Naive B cell (primary cell): Measurements from ENCODE around the gene DUSP8. TPM values are rescaled to one million over a fixed set of nuclear protein-coding genes. Genes with fewer than 3 reads are reported as not detected.
"Not testable (repeated sequence)": the region's sequence is repeated elsewhere in the genome, so short reads cannot be mapped to it uniquely, and the experiment has no call there.

ENCODE experiments used
- ATAC-seq, 2 donors: fragments of 150-1000 bp; cut with Tn5 transposase; 2 replicates each; pipeline ENCODE4 v1.10.0; 2021; ENCODE audit warnings: low read depth in 2 of 2, mild to moderate bottlenecking in 2 of 2, moderate library complexity in 2 of 2
- DNase-seq: peaks from one replicate; pipeline ENCODE4 v3.0.0; 2022
- H3K27ac Mint-ChIP-seq, 6 donors: one replicate each; pipeline ENCODE4 v1.8.0; 2020 to 2022; ENCODE audit warnings: mild to moderate bottlenecking in 6 of 6, mixed read lengths in 6 of 6, moderate library complexity in 5 of 6, inconsistent platforms in 2 of 6
- H3K27me3 Mint-ChIP-seq, 3 donors: one replicate each; pipeline ENCODE4 v1.8.0; 2021 to 2022; ENCODE audit warnings: mixed read lengths in 3 of 3, mild to moderate bottlenecking in 1 of 3
- H3K36me3 Mint-ChIP-seq, 2 donors: one replicate each; pipeline ENCODE4 v1.8.0; 2020 to 2022; ENCODE audit warnings: mixed read lengths in 2 of 2, inconsistent platforms in 1 of 2, mild to moderate bottlenecking in 1 of 2
- H3K4me1 Mint-ChIP-seq, 3 donors: one replicate each; pipeline ENCODE4 v1.8.0; 2020 to 2022; ENCODE audit warnings: mixed read lengths in 3 of 3, inconsistent platforms in 1 of 3, mild to moderate bottlenecking in 1 of 3, moderate library complexity in 1 of 3
- H3K4me3 Mint-ChIP-seq, 8 donors: one replicate each; pipeline ENCODE4 v1.8.0; 2020 to 2022; ENCODE audit warnings: mild to moderate bottlenecking in 8 of 8, mixed read lengths in 8 of 8, moderate library complexity in 8 of 8, inconsistent platforms in 2 of 8
- H3K9me3 Mint-ChIP-seq, 7 donors: one replicate each; pipeline ENCODE4 v1.8.0; 2020 to 2022; ENCODE audit warnings: mixed read lengths in 7 of 7, mild to moderate bottlenecking in 5 of 7, inconsistent platforms in 2 of 7, moderate library complexity in 1 of 7
- polyA plus RNA-seq, 6 donors: library from polyadenylated mRNA; unstranded; fragments of 300-500 nt; fragmentation: Illumina TruSeq; gene quantifications; one replicate each; pipeline ENCODE4 v1.2.3, GENCODE V29; 2021; ENCODE audit warnings: low read depth in 6 of 6

DUSP8 gene
- polyA plus RNA-seq, 6 donors from 2014 or later: 0.05 to 0.09 (median 0.07) TPM; not detected in 3

DNA sequence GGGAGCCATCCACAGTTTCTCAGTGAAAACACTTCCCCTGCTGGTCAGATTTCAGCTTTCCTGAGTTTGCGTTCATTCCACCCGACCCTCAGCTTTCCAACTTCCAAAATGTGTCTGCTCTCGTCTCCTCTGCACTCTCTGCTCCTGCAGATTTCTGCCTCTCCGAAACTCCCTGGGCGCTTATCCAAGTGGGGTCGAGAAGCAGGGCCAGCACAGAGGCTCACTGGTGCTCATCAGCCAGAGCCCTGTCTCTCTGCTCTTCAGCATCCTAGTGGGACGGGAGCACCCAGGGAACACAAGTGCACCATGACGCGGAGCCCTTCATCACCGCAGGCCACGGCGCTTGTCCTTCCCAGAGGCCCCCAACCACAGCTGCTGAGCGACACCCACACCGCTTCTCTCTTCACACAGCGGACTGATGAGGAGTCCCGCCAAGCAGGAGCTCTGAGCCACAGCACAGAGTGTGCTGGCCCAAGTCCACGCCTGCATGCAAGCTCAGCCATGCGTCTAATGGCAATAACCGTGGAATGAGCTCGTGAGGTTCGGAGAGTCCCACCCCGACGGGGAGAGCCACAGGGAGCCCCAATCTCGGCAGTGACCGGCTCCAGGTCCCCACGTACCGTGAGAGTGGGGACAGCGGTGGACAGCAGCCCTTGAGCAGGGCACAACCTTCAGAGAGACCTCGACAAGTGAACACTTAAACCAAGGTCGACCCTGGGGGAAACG lies 57.6 kb downstream of the DUSP8 start:
- no peaks in the 10 kb centered on the region for H3K27me3 Mint-ChIP-seq
- no peaks in the 10 kb centered on the region for H3K36me3 Mint-ChIP-seq
- no peak overlapping the region for H3K4me3 Mint-ChIP-seq
- H3K9me3 Mint-ChIP-seq: no peaks in the 10 kb centered on the region
- no peak for DNase-seq
- H3K27ac Mint-ChIP-seq: peak overlapping the region in 2 of 6 donors; percentile 72 to 87
- peaks cover 46 to 71% (median 64%) of the 10 kb centered on the region in 3 donors for H3K4me1 Mint-ChIP-seq
- ATAC-seq: no peak

DNA sequence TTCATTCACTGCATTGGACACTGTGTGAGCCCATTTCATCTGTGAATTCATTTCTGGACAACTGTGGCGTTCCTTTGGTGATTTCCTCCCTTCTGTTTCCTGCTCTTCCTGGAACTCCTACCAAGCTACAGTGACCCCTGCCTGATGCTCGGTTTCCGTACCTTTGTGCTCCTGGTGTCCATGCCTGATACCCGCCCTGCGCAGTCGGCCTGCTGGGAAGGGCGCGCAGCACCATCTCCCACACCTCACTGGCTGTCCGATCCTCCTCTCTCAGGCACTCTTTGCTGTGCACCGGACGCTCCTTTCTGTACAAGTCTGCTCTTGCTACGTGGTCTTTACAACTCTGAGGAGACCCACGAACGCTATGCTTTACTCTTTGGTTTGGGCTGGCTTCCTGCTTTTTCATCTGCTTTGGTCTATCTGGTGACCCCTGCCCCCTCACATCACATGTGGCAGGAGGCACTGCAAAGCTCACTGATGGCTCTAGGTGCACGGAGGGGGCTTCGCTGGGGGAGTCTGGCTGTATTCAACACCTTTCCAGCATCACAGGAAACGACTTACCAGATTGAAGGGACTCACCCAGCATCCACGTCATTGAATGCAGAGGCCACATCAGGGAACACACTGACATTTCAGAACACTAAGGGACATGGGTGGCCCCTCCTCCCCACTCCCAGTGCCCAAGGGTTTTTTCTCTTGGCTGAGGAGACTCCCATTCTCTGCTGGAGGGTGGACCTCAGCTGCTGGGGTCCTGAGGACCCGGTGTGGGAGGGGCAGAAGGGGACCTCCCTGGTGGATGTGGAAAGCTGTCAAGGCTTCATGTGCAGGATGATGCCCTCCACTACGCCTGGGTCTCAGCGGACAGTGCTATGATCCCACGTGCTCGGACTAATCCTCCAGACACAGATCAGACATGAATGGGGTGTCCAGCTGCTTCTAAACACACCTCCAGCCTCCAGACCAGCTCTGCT lies 58.5 kb downstream of the DUSP8 start:
- Mint-ChIP-seq H3K4me3 (no peak overlapping the region), H3K9me3 (no peaks in the 10 kb centered on the region), H3K36me3 (no peaks in the 10 kb centered on the region), H3K4me1 (peaks cover 53 to 72% (median 67%) of the 10 kb centered on the region in 3 donors), H3K27me3 (no peaks in the 10 kb centered on the region), H3K27ac (peak overlapping the region in 5 of 6 donors; percentile 39 to 87 (median 72))
- DNase-seq: no peak
- no peak for ATAC-seq

DNA sequence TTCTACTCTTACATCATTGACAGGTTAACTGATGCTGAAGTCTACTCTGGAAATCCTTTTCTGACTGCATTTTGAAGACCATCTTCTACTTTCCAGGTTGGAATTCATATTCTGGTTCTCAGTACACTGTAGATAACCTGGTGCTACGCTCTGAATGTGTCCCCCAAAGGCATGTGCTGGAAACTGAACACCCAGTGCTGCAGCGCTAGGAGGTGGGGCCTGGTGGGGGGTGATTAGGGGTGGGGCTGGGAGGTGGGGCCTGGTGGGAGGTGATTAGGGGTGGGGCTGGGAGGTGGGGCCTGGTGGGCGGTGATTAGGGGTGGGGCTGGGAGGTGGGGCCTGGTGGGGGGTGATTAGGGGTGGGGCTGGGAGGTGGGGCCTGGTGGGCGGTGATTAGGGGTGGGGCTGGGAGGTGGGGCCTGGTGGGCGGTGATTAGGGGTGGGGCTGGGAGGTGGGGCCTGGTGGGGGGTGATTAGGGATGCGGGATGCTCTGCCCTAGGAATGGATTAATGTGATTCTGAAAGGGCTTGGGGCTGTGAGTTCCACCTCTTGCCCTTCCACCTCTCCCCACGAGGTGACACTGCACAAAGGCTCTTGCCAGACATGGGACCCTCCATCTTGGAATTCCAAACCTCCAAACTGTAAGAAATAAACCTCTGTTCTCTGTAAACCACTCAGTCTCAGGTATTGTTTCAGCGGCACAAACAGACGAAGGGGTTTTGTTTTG lies 59.4 kb downstream of the DUSP8 start:
- Mint-ChIP-seq H3K4me1 (peaks cover 54 to 76% (median 69%) of the 10 kb centered on the region in 3 donors), H3K27ac (peak overlapping the region in 1 of 6 donors; percentile 72)
- not testable (repeated sequence) for H3K27me3 Mint-ChIP-seq, H3K4me3 Mint-ChIP-seq, ATAC-seq, H3K36me3 Mint-ChIP-seq, DNase-seq, H3K9me3 Mint-ChIP-seq

DNA sequence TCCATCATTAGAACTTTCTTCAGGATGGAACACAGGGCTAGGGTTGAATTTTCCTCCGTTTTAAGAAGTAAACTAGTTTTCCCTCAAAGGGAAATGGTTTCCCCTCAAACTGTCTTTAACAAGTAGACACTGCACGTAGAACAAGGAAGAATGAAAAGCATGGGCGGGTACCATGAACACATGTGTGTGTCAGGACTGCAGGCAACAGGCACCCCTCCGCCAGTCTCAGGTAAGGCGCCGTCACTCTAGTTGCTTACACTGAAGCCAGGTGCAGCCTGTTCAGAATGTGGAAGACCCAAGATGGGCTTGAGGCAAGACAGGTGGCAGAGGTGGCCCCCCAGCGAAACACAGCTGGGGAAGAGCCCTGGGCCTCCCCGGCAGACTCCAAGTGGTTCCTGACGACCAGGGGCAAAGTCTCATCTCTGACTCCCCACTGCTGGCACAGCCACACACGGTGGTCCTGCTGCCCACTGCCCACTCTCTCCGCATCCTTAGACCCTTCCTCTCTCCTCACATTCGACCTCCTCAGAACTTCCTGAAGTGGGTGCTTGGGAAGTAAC lies 60.1 kb downstream of the DUSP8 start:
- Mint-ChIP-seq H3K36me3 (no peaks in the 10 kb centered on the region), H3K27ac (peak overlapping the region in 3 of 6 donors; percentile 29 to 80 (median 36)), H3K4me3 (no peak overlapping the region), H3K9me3 (no peaks in the 10 kb centered on the region), H3K4me1 (peaks cover 52 to 76% (median 68%) of the 10 kb centered on the region in 3 donors), H3K27me3 (no peaks in the 10 kb centered on the region)
- DNase-seq: no peak
- ATAC-seq: no peak

DNA sequence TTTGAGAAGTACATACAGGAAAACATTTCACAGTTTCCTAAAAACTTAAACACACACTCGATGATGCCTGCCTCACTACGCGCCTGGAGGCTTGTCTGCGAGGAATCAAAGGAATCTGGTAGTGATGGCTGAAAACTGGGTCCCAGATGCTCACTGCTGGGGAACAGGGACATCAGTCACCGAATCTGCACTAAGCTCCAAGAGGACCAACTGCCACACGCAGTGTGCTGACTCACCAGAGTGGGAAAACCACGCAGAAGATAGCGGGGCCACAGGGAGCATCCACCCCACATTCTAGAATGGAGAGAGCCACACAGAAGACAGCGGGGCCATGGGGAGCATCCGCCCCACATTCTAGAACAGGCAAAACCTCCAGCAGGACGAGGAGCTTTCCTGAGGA lies 61.1 kb downstream of the DUSP8 start:
- H3K9me3 Mint-ChIP-seq: no peaks in the 10 kb centered on the region
- no peak for DNase-seq
- H3K27me3 Mint-ChIP-seq: no peaks in the 10 kb centered on the region
- no peak overlapping the region for H3K27ac Mint-ChIP-seq
- H3K4me3 Mint-ChIP-seq: no peak overlapping the region
- no peak for ATAC-seq
- peaks cover 51 to 75% (median 61%) of the 10 kb centered on the region in 3 donors for H3K4me1 Mint-ChIP-seq
- H3K36me3 Mint-ChIP-seq: no peaks in the 10 kb centered on the region

DNA sequence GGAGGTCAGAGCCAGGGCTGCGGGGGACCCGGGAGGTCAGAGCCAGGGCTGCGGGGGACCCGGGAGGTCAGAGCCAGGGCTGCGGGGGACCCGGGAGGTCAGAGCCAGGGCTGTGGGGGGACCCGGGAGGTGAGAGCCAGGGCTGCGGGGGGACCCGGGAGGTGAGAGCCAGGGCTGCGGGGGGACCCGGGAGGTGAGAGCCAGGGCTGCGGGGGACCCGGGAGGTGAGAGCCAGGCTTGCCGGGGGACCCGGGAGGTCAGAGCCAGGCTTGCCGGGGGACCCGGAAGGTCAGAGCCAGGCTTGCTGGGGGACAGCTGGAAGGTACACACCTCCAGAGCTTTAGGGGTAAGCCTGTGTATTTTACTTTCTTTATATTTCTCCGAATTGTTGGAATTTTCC lies 61.7 kb downstream of the DUSP8 start:
- H3K4me1 Mint-ChIP-seq: peaks cover 47 to 69% (median 55%) of the 10 kb centered on the region in 3 donors
- H3K4me3 Mint-ChIP-seq, H3K27me3 Mint-ChIP-seq: not testable (repeated sequence)

DNA sequence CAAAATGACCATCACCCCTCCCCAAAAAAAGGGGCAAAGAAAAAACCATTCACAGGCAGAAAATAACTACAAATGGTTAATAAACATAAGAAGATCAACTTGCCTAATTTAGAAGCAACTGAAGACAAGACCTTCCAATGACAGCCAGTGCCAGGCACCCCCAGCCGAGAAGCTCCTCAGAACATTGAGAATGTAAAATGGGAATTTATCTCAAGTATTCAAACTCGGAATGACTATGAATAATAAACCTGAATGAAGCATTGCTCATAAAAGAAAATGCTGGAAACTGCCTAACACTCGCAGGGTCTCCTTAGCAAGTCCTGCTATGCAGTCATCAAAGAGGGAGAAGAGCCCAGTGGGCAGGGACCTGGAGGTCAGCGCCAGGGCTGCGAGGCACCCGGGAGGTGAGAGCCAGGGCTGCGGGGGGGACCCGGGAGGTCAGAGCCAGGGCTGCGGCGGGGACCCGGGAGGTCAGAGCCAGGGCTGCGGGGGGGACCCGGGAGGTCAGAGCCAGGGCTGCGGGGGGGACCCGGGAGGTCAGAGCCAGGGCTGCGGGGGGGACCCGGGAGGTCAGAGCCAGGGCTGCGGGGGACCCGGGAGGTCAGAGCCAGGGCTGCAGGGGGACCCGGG lies 62.3 kb downstream of the DUSP8 start:
- Mint-ChIP-seq H3K27ac (peak overlapping the region in 3 of 6 donors; percentile 40 to 53 (median 45)), H3K36me3 (no peaks in the 10 kb centered on the region), H3K27me3 (no peaks in the 10 kb centered on the region), H3K4me3 (peak overlapping the region in 2 of 8 donors; percentile 17 to 53), H3K4me1 (peaks cover 47 to 63% (median 55%) of the 10 kb centered on the region in 3 donors), H3K9me3 (no peaks in the 10 kb centered on the region)
- DNase-seq (no peak), ATAC-seq (no peak)

More for the DNA sequence above, 61.7 kb downstream of the DUSP8 start:
- H3K9me3 Mint-ChIP-seq, ATAC-seq, DNase-seq, H3K36me3 Mint-ChIP-seq, H3K27ac Mint-ChIP-seq: not testable (repeated sequence)

DNA sequence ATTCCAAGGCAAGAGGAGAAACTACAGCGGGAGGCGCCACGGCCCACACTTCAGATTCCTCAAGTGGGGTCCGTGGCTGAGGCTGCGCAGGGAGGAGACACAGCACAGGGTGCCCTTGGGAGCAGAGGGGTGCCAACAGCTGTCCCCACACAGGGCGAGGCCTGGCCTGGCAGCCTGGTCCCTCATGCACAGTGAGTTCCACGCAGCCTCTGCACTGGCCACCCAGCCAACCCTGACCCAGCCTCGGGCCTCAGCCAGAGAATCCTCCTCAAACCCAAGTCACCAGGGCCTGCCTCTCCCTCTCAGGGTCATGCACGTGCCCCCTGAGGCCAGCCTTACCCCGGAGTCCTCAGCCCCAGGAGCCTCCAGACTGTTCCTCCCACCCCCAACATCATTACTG lies 63.1 kb downstream of the DUSP8 start:
- no peaks in the 10 kb centered on the region for H3K36me3 Mint-ChIP-seq
- DNase-seq (no peak), ATAC-seq (no peak)
- H3K4me3 Mint-ChIP-seq: peak overlapping the region in 2 of 8 donors; percentile 15 to 41
- H3K27me3 Mint-ChIP-seq: no peaks in the 10 kb centered on the region
- H3K4me1 Mint-ChIP-seq: peaks cover 40 to 56% (median 54%) of the 10 kb centered on the region in 3 donors
- H3K9me3 Mint-ChIP-seq: no peaks in the 10 kb centered on the region
- peak overlapping the region in 3 of 6 donors; percentile 40 to 92 (median 45) for H3K27ac Mint-ChIP-seq

DNA sequence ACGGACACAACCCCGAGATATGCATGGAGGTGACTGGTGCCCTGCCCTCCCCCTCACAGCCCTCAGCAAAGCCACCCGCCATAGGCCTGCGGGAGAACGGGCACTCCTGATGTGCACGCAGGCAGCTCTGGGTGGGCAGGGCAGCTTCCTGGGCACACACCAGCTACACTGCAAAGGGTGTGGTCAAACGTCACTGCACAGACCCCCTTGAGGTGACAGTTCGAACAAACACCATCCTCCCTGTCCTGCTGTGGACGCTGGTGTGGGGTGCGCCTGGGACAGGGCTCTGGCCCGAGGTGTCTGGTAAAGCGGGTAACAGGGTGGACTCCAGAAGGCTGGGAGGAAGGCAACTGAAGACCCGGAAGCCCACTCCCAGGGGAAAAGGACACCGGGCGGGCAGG lies 63.6 kb downstream of the DUSP8 start:
- ATAC-seq (no peak), DNase-seq (no peak)
- H3K27ac Mint-ChIP-seq: peak overlapping the region in 1 of 6 donors; percentile 92
- H3K9me3 Mint-ChIP-seq: no peaks in the 10 kb centered on the region
- no peaks in the 10 kb centered on the region for H3K27me3 Mint-ChIP-seq
- H3K36me3 Mint-ChIP-seq: no peaks in the 10 kb centered on the region
- peaks cover 38 to 53% (median 51%) of the 10 kb centered on the region in 3 donors for H3K4me1 Mint-ChIP-seq
- H3K4me3 Mint-ChIP-seq: peak overlapping the region in 1 of 8 donors; percentile 41

DNA sequence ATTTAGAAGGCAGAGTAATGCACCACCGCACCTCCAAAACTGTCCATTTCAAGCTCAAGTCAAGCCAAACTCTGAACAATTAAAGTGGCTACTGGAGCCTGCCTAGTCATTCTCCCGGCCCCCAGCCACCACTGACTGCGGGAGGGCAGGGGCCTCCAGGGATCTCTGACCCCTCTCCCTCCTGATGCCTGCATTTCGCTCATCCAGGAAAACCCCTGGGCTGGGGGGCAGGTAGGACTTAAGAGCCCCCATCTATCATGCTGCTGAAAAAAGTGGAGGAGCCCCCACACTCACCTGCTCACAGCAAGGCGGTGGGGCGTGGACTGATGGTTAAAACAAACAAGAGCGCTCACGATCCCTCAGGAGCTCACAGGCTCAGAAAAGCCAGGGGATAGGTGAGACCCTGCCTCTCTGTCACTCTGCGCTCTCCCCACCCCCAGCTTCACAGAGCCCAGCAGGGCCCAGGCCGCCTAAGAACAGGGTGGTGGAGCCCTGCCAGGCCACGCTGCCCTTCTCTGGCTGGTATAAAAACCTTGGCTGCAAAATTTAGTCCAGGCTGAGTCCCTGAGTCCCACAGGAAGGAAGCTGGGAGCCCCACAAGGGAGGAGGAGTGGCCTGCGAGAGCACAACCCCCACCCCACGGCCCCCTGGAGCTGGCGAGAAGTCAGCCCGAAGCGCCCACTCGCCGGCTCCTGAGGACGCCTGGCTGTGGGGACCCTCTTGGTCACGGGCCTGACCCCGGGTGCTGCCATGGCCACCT lies 64.5 kb downstream of the DUSP8 start:
- peaks cover 33 to 56% (median 51%) of the 10 kb centered on the region in 3 donors for H3K4me1 Mint-ChIP-seq
- H3K9me3 Mint-ChIP-seq: no peaks in the 10 kb centered on the region
- DNase-seq: no peak
- peak overlapping the region in 3 of 8 donors; percentile 8 to 39 (median 21) for H3K4me3 Mint-ChIP-seq
- no peaks in the 10 kb centered on the region for H3K36me3 Mint-ChIP-seq
- ATAC-seq: no peak
- H3K27ac Mint-ChIP-seq: peak overlapping the region in 4 of 6 donors; percentile 37 to 73 (median 62)
- H3K27me3 Mint-ChIP-seq: no peaks in the 10 kb centered on the region

DNA sequence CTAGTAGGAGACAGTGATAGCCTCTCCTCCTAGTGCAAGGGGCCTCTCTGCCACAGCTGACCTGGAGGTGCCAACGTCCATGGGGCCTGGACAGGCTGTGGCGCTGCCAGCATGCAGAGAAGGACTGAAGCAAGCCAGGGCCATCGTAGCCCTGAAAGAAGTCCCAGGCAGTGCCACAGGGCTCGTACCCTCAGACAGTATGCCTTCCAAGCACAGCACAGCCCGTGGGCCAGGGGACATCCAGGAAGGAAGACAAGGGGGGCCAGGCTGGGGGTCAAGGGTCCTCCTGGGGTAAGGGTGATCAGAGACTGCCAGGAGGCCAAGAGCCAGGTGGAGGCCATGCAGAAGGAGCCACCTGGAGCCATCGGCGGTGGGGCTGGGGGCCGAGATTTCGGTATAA lies 65.1 kb downstream of the DUSP8 start:
- Mint-ChIP-seq H3K9me3 (no peaks in the 10 kb centered on the region), H3K4me3 (peak overlapping the region in 2 of 8 donors; percentile 20 to 23), H3K27me3 (no peaks in the 10 kb centered on the region), H3K4me1 (peaks cover 30 to 53% (median 46%) of the 10 kb centered on the region in 3 donors), H3K27ac (peak overlapping the region in 2 of 6 donors; percentile 15 to 56), H3K36me3 (no peaks in the 10 kb centered on the region)
- DNase-seq (no peak), ATAC-seq (no peak)

DNA sequence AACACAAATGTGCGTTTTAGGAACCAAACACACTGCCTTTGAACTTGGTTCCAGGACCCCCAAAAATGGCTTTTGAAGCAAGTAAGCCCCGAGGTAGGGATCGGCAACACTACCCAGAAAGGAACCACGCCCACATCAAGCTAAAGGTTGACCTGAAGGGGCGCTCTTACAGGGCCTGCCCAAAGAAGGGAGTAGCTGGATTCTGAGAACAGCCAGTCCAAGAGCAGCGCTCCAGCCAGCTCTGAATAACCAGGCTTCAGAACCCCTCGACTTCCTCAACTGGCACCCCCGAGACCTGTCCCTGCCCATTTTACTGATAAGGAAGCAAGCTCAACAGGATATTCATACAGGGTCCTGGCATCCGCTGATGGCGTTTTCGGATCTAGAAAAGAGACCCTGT lies 66.6 kb downstream of the DUSP8 start:
- Mint-ChIP-seq H3K27ac (no peak overlapping the region), H3K4me1 (peaks cover 31 to 60% (median 45%) of the 10 kb centered on the region in 3 donors), H3K9me3 (no peaks in the 10 kb centered on the region), H3K4me3 (no peak overlapping the region), H3K27me3 (no peaks in the 10 kb centered on the region), H3K36me3 (peaks cover 0 to 7% of the 10 kb centered on the region in 2 donors)
- ATAC-seq (no peak), DNase-seq (no peak)
